Measurements from ENCODE around the gene TRIO. TPM values are rescaled to one million over a fixed set of nuclear protein-coding genes. Genes with fewer than 3 reads are reported as not detected.

TRIO gene
- total RNA-seq, 5 donors from 2014 or later (not counting 1 experiment from before 2014, with no cell fraction given): 6.2 to 31.1 (median 11.8) TPM

GRCh38 chr5:14503017-14503680, 360.0 kb downstream of the TRIO start:
- Mint-ChIP-seq H3K27me3 (no peaks in the 10 kb centered on the region), H3K4me1 (no peaks in the 10 kb centered on the region), H3K4me3 (no peak overlapping the region), H3K9me3 (no peaks in the 10 kb centered on the region), H3K36me3 (no peaks in the 10 kb centered on the region), H3K27ac (no peak overlapping the region)
- H3K9me3 ChIP-seq: no peaks in the 10 kb centered on the region
- CTCF ChIA-PET: interaction anchor here in 1 of 2 donors (0.6 to 0.7 kb wide), 2 partner anchors 146 to 841 kb away, joined by 3 read pairs; no protein-coding TSS in a partner anchor
- 86% methylated on average over 8 of the region's 9 CpGs for WGBS (ENCODE audit: insufficient coverage)
- POLR2A ChIA-PET: no interaction called here
- H3K36me3 ChIP-seq (ENCODE audit: control insufficient read depth in 2 of 2, extremely low read depth in 1 of 2, insufficient read depth in 1 of 2, low read length in 1 of 2): peaks cover 0 to 10% of the 10 kb centered on the region in 2 donors
- H3K27me3 ChIP-seq (replicated peaks in 1 of 2; ENCODE audit: control insufficient read depth in 2 of 2, extremely low read depth in 1 of 2, insufficient read depth in 2 of 2, low read length in 1 of 2): no peaks in the 10 kb centered on the region
- no peak overlapping the region for H3K27ac ChIP-seq (ENCODE audit: low read length)
- no peaks in the 10 kb centered on the region for H3K4me1 ChIP-seq (ENCODE audit: control insufficient read depth in 1 of 2, extremely low read depth in 1 of 2, insufficient read depth in 2 of 2, low read length in 2 of 2)
- ATAC-seq (replicated peaks in 1 of 4) (no peak), DNase-seq (no peak)
- H3K4me3 ChIP-seq (ENCODE audit: control insufficient read depth in 1 of 2, extremely low read depth in 1 of 2, low read length in 1 of 2): no peak overlapping the region

GRCh38 chr5:14503681-14504331, 360.7 kb downstream of the TRIO start:
- Mint-ChIP-seq H3K27me3 (no peaks in the 10 kb centered on the region), H3K27ac (no peak overlapping the region), H3K36me3 (no peaks in the 10 kb centered on the region), H3K4me3 (no peak overlapping the region), H3K9me3 (no peaks in the 10 kb centered on the region), H3K4me1 (no peaks in the 10 kb centered on the region)
- Histone ChIP-seq H3K9me3 (no peaks in the 10 kb centered on the region), H3K4me1 (ENCODE audit: control insufficient read depth in 1 of 2, extremely low read depth in 1 of 2, insufficient read depth in 2 of 2, low read length in 2 of 2) (no peaks in the 10 kb centered on the region), H3K4me3 (ENCODE audit: control insufficient read depth in 1 of 2, extremely low read depth in 1 of 2, low read length in 1 of 2) (no peak overlapping the region), H3K27ac (ENCODE audit: low read length) (no peak overlapping the region), H3K36me3 (ENCODE audit: control insufficient read depth in 2 of 2, extremely low read depth in 1 of 2, insufficient read depth in 1 of 2, low read length in 1 of 2) (peaks cover 0 to 5% of the 10 kb centered on the region in 2 donors), H3K27me3 (replicated peaks in 1 of 2; ENCODE audit: control insufficient read depth in 2 of 2, extremely low read depth in 1 of 2, insufficient read depth in 2 of 2, low read length in 1 of 2) (no peaks in the 10 kb centered on the region)
- DNase-seq (no peak), ATAC-seq (replicated peaks in 1 of 4) (no peak)
- WGBS (ENCODE audit: insufficient coverage): 93% methylated on average over 21 of the region's 27 CpGs
- ChIA-PET POLR2A (no interaction called here), CTCF (no interaction called here)

- Histone ChIP-seq H3K9me3 (no peaks in the 10 kb centered on the region), H3K4me3 (ENCODE audit: control insufficient read depth in 1 of 2, extremely low read depth in 1 of 2, low read length in 1 of 2) (no peak overlapping the region), H3K36me3 (ENCODE audit: control insufficient read depth in 2 of 2, extremely low read depth in 1 of 2, insufficient read depth in 1 of 2, low read length in 1 of 2) (peaks cover 0 to 5% of the 10 kb centered on the region in 2 donors), H3K4me1 (ENCODE audit: control insufficient read depth in 1 of 2, extremely low read depth in 1 of 2, insufficient read depth in 2 of 2, low read length in 2 of 2) (no peaks in the 10 kb centered on the region), H3K27ac (ENCODE audit: low read length) (no peak overlapping the region), H3K27me3 (replicated peaks in 1 of 2; ENCODE audit: control insufficient read depth in 2 of 2, extremely low read depth in 1 of 2, insufficient read depth in 2 of 2, low read length in 1 of 2) (no peaks in the 10 kb centered on the region)
- DNase-seq (no peak), ATAC-seq (replicated peaks in 1 of 4) (no peak)
- no peaks in the 10 kb centered on the region for H3K27me3 Mint-ChIP-seq
- H3K36me3 Mint-ChIP-seq: no peaks in the 10 kb centered on the region
- H3K9me3 Mint-ChIP-seq: no peaks in the 10 kb centered on the region
- ChIA-PET CTCF (no interaction called here), POLR2A (no interaction called here)
- WGBS (ENCODE audit: insufficient coverage): 83% methylated on average over 5 of the region's 8 CpGs
- no peak overlapping the region for H3K27ac Mint-ChIP-seq
- H3K4me3 Mint-ChIP-seq: no peak overlapping the region
- H3K4me1 Mint-ChIP-seq: no peaks in the 10 kb centered on the region
Observed at GRCh38 chr5:14504332-14504727, 361.2 kb downstream of the TRIO start.

GRCh38 chr5:14504816-14505215, 361.7 kb downstream of the TRIO start:
- no peak overlapping the region for H3K4me3 Mint-ChIP-seq
- ATAC-seq (replicated peaks in 1 of 4): no peak
- H3K9me3 ChIP-seq: no peaks in the 10 kb centered on the region
- H3K27me3 Mint-ChIP-seq: no peaks in the 10 kb centered on the region
- WGBS (ENCODE audit: insufficient coverage): 95% methylated on average over 10 of the region's 11 CpGs
- H3K27ac Mint-ChIP-seq: no peak overlapping the region
- H3K36me3 Mint-ChIP-seq: no peaks in the 10 kb centered on the region
- no peak overlapping the region for H3K27ac ChIP-seq (ENCODE audit: low read length)
- H3K27me3 ChIP-seq (replicated peaks in 1 of 2; ENCODE audit: control insufficient read depth in 2 of 2, extremely low read depth in 1 of 2, insufficient read depth in 2 of 2, low read length in 1 of 2): no peaks in the 10 kb centered on the region
- H3K9me3 Mint-ChIP-seq: no peaks in the 10 kb centered on the region
- H3K4me1 ChIP-seq (ENCODE audit: control insufficient read depth in 1 of 2, extremely low read depth in 1 of 2, insufficient read depth in 2 of 2, low read length in 2 of 2): no peaks in the 10 kb centered on the region
- POLR2A ChIA-PET: interaction anchor here in 1 of 2 donors (0.5 kb wide), 1 partner anchor 131 kb away, joined by 3 read pairs; no protein-coding TSS in a partner anchor
- H3K36me3 ChIP-seq (ENCODE audit: control insufficient read depth in 2 of 2, extremely low read depth in 1 of 2, insufficient read depth in 1 of 2, low read length in 1 of 2): peaks cover 0 to 5% of the 10 kb centered on the region in 2 donors
- CTCF ChIA-PET: no interaction called here
- H3K4me1 Mint-ChIP-seq: no peaks in the 10 kb centered on the region
- no peak overlapping the region for H3K4me3 ChIP-seq (ENCODE audit: control insufficient read depth in 1 of 2, extremely low read depth in 1 of 2, low read length in 1 of 2)
- DNase-seq: no peak

- H3K36me3 ChIP-seq (ENCODE audit: control insufficient read depth in 2 of 2, extremely low read depth in 1 of 2, insufficient read depth in 1 of 2, low read length in 1 of 2): peaks cover 0 to 5% of the 10 kb centered on the region in 2 donors
- H3K27ac ChIP-seq (ENCODE audit: low read length): no peak overlapping the region
- POLR2A ChIA-PET: interaction anchor here in 1 of 2 donors (0.5 kb wide), 1 partner anchor 130 kb away, joined by 3 read pairs; no protein-coding TSS in a partner anchor
- Mint-ChIP-seq H3K36me3 (no peaks in the 10 kb centered on the region), H3K27ac (no peak overlapping the region), H3K4me1 (no peaks in the 10 kb centered on the region), H3K27me3 (no peaks in the 10 kb centered on the region), H3K4me3 (no peak overlapping the region), H3K9me3 (no peaks in the 10 kb centered on the region)
- ATAC-seq (replicated peaks in 1 of 4) (no peak), DNase-seq (no peak)
- no peaks in the 10 kb centered on the region for H3K9me3 ChIP-seq
- no peak overlapping the region for H3K4me3 ChIP-seq (ENCODE audit: control insufficient read depth in 1 of 2, extremely low read depth in 1 of 2, low read length in 1 of 2)
- H3K27me3 ChIP-seq (replicated peaks in 1 of 2; ENCODE audit: control insufficient read depth in 2 of 2, extremely low read depth in 1 of 2, insufficient read depth in 2 of 2, low read length in 1 of 2): no peaks in the 10 kb centered on the region
- WGBS (ENCODE audit: insufficient coverage): 95% methylated on average over 11 of the region's 23 CpGs
- CTCF ChIA-PET: interaction anchor here in 1 of 2 donors (0.7 kb wide), 1 partner anchor 472 kb away, joined by 3 read pairs; no protein-coding TSS in a partner anchor
- H3K4me1 ChIP-seq (ENCODE audit: control insufficient read depth in 1 of 2, extremely low read depth in 1 of 2, insufficient read depth in 2 of 2, low read length in 2 of 2): no peaks in the 10 kb centered on the region
Observed at GRCh38 chr5:14505310-14506139, 362.4 kb downstream of the TRIO start.

- no peak overlapping the region for H3K27ac ChIP-seq (ENCODE audit: low read length)
- no peaks in the 10 kb centered on the region for H3K27me3 ChIP-seq (replicated peaks in 1 of 2; ENCODE audit: control insufficient read depth in 2 of 2, extremely low read depth in 1 of 2, insufficient read depth in 2 of 2, low read length in 1 of 2)
- ATAC-seq (replicated peaks in 1 of 4) (no peak), DNase-seq (no peak)
- H3K4me3 ChIP-seq (ENCODE audit: control insufficient read depth in 1 of 2, extremely low read depth in 1 of 2, low read length in 1 of 2): no peak overlapping the region
- WGBS (ENCODE audit: insufficient coverage): 87% methylated on average over 6 of the region's 7 CpGs
- no peaks in the 10 kb centered on the region for H3K36me3 Mint-ChIP-seq
- ChIA-PET POLR2A (no interaction called here), CTCF (interaction anchor here in 1 of 2 donors (0.7 kb wide), 1 partner anchor 471 kb away, joined by 3 read pairs; no protein-coding TSS in a partner anchor)
- no peaks in the 10 kb centered on the region for H3K9me3 Mint-ChIP-seq
- no peak overlapping the region for H3K4me3 Mint-ChIP-seq
- H3K36me3 ChIP-seq (ENCODE audit: control insufficient read depth in 2 of 2, extremely low read depth in 1 of 2, insufficient read depth in 1 of 2, low read length in 1 of 2): peaks cover 0 to 5% of the 10 kb centered on the region in 2 donors
- no peaks in the 10 kb centered on the region for H3K27me3 Mint-ChIP-seq
- no peaks in the 10 kb centered on the region for H3K4me1 ChIP-seq (ENCODE audit: control insufficient read depth in 1 of 2, extremely low read depth in 1 of 2, insufficient read depth in 2 of 2, low read length in 2 of 2)
- peak overlapping the region in 1 of 2 donors; percentile 6 for H3K27ac Mint-ChIP-seq
- no peaks in the 10 kb centered on the region for H3K9me3 ChIP-seq
- no peaks in the 10 kb centered on the region for H3K4me1 Mint-ChIP-seq
Observed at GRCh38 chr5:14506140-14506538, 363.0 kb downstream of the TRIO start.

Measured in T-cell (primary cell).